Keratinocyte (primary cell): ENCODE results near the gene SMAD6.

Source experiments
- EZH2 ChIP-seq: IDR thresholded peaks from one replicate; pipeline ENCODE4 v1.6.1; 2012; ENCODE audit warnings: inconsistent platforms, mild to moderate bottlenecking, low read length, moderate library complexity
- TF ChIP-seq, protein P1 (sequence below), 3 experiments: IDR thresholded peaks in 1 of 3; conservative IDR thresholded peaks in 1 of 3; optimal IDR thresholded peaks in 1 of 3; 2 replicates in 2 of 3; 3 replicates in 1 of 3; pipeline versions ENCODE3 to v1.5.1; 2011; ENCODE audit warnings: low read length in 3 of 3, mild to moderate bottlenecking in 3 of 3, moderate library complexity in 2 of 3, control low read depth in 1 of 3, inconsistent platforms in 1 of 3; ENCODE audit not compliant: insufficient read depth in 2 of 3; ENCODE audit errors: extremely low read depth in 1 of 3

DNA sequence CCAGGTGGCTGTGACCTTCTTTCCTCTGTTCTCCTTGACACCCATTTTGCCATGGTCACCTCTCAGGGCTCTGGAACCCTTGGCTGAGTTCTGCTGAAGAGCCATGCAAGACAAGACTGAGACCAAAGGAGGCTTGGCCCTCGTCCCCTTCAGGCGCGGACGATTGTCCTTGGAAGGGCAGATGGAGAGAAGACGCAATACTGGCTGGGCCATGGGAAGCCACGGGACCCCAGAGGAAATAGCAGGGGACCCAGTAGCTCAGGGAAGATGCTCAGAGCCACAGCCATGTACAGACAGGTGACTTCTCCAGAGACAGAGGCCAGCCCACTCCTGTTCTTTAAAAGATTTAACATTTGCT, 125.6 kb downstream of the SMAD6 start:
- TF ChIP-seq, protein P1, sequence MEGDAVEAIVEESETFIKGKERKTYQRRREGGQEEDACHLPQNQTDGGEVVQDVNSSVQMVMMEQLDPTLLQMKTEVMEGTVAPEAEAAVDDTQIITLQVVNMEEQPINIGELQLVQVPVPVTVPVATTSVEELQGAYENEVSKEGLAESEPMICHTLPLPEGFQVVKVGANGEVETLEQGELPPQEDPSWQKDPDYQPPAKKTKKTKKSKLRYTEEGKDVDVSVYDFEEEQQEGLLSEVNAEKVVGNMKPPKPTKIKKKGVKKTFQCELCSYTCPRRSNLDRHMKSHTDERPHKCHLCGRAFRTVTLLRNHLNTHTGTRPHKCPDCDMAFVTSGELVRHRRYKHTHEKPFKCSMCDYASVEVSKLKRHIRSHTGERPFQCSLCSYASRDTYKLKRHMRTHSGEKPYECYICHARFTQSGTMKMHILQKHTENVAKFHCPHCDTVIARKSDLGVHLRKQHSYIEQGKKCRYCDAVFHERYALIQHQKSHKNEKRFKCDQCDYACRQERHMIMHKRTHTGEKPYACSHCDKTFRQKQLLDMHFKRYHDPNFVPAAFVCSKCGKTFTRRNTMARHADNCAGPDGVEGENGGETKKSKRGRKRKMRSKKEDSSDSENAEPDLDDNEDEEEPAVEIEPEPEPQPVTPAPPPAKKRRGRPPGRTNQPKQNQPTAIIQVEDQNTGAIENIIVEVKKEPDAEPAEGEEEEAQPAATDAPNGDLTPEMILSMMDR (optimal IDR thresholded peaks at IDR 0.05 in 1 of 3, IDR thresholded peaks at IDR 0.05 in 1 of 3, conservative IDR thresholded peaks at IDR 0.05 in 1 of 3; ENCODE audit: extremely low read depth in 1 of 3, insufficient read depth in 2 of 3, low read length in 3 of 3), result no peak
- no peak for TF ChIP-seq EZH2
